HG02798 (cell line): ENCODE measurements around the gene TBC1D7.

Source experiments
- ATAC-seq: cut with Tn5 transposase; IDR thresholded peaks from one replicate; pipeline ENCODE4 v1.9.1; 2021; ENCODE audit warnings: mild to moderate bottlenecking; ENCODE audit not compliant: unreplicated experiment, poor library complexity

Gene TBC1D7

DNA sequence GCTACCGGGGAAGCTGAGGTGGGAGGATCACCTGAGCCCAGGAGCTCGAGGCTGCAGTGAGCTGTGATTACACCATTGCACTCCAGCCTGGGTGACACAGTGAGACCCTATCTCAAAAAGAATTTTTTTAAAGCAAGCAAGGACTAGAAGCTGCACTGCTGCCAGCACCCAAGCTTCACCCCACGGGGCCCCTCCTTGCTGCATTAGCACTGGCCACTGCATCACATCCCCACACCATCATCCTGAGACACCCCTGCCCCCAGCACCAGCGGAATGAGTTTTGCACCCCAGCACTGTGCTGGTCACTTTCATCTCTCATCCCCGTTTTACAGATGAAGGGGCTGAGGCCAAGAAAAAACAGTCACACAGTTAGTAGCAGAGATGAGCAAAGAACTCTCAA lies 30.9 kb downstream of the TBC1D7 start:
- ATAC-seq = no peak

DNA sequence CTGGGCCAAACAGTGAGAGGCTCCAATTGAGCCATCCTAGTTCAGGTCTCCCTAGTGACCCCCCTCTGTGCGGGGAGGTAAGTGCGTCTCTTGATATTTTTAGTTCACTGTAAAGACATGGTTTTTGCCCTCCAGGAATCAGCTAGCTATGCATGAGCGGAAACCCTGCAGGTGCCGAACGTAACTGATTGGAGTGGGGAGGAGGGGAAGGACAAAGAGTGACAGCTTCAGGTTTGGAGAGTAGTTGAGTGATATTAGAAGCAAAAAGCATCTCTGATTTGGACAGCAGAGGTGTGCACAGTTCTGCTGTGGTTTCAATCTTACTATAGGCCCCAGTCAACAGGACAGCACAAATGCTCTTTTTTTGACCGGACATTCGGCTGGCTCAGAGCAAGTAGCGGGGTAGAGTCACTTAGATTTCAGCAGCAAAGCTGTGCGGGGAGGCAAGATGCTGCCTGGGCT lies 31.8 kb downstream of the TBC1D7 start:
- no peak for ATAC-seq

DNA sequence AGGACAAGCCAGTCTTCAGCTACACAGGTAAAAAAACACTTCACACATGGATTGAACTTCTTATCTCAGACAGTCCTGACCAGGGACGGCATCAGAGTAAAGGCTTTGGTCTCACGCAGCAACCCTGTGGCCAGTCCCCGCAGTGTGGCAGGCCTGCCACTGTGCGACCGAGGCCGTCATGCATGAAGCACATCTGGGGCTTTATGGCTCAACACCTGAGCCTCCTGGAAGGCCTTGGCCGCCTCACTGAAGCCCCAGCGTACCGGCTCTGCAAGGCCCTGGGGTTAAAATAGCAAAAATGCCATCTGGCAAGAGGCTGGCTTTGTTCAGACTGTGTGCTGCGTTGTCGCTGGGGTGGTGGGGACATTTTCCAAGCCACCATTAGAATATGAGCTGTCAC lies 32.8 kb downstream of the TBC1D7 start:
- no peak for ATAC-seq

DNA sequence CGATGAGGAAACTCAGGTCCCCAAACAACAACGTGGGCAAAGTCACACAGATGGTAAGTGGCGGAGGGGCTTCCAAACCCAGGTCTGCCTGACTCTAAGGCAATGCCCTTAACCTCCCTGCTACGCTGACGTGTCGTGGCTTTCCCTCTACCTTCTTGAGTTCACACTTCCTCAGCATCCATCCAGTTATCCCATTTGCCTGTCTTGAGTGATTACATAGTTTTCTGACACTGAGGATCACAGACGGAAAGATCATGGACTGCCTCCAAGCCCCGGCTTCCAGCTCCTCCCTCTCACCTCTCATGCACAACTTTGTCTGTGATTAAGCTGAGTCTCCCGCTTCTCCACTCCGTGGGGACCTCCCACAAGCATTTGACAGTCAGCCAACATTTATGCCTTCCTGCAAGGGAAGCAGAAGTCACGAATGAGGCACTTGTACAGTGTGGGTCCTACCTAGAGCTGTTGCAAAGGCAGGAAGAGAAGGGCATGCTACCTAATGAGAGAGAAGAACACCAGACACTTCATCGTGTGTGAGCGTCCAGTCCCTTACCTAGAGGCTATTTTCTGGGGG lies 33.8 kb downstream of the TBC1D7 start:
- ATAC-seq = no peak

- no peak for ATAC-seq
These were observed 35.6 kb downstream of the TBC1D7 start for GRCh38 chr6:13292774-13293173.

DNA sequence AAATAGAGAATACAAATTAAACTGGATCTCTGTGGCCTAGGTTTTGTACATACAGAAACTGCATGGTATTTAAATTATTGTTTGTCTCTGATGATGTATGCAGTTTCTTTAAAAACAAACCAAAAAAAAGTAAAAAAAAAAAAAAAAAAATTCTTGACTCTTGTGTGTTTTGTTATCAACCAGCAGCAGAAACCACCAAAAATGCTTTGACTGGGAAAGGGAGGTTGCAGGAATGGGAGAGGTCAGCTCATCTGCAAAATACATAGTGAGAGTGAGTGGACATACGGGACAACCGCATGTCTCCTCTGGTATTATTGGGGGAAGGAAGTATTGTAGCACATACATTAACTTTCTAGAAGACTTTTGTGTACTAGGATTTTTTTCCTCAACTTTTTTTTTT lies 38.0 kb downstream of the TBC1D7 start:
- ATAC-seq = no peak

DNA sequence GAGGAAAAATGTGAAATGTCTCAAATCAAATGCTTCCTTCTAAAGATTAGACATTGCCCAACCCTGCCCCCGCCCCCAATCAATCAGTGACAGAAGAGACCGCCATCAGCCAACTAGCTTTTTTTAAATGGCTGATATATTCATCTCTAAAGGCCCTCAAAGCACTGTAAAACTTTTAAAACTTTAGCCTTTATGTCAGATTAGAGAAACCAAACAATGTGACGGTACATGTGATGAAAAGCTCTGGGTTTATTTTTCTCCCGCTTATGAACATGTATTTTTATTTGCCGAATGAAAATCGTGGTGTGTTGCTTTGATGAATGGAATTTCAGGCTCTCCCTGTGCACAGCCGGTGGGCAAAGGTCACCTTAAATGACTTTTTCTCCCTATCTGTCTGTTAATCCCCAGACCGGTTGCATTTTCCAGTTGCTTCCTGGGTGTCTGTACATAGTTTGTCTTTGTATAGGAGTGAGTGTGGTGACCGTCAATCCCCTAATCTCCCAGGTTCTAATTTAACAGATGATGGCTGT lies 38.5 kb downstream of the TBC1D7 start:
- no peak for ATAC-seq

GRCh38 chr6:13288969-13289391 lies 39.4 kb downstream of the TBC1D7 start:
- ATAC-seq = no peak

- ATAC-seq = no peak
These were observed 39.9 kb downstream of the TBC1D7 start for GRCh38 chr6:13288481-13288880.

DNA sequence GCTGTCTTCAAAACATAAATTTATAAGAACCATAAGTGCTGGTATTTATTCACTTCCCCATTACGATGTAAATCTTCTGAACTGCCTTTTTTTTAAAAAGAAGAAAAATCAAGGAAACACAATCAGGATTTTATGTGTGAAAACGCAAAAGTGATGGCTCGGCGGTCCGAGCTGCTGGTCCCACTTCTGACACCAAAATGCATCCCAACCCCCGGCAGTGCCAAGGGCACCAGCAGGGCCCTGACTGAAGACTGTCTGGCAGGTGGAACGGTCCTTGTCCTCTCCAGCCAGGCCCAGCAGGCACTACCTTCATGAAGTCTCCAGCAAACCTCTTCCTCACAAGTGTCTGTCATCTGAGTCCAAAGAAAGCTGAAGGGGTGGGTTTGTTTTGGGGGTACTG lies 41.2 kb downstream of the TBC1D7 start:
- no peak for ATAC-seq

DNA sequence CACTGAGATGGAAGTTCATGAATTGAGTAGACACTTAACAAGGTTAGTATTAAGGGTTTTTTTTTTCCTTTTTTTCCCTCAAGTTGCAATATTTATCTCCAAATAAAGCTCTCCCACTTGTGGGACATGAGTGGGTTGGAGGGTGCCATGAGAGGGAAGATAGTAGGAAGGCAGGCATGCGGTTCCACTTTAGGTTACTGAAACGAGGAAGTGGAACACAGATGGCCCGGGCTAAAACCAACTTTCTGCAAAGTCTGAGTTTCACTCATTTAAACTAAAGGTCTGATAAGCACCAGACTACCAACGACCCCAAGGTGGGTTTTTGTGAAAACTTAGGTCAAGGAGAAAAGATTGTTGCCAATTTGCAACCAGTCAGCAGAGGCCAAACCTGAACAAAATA lies 42.2 kb downstream of the TBC1D7 start:
- ATAC-seq = no peak

DNA sequence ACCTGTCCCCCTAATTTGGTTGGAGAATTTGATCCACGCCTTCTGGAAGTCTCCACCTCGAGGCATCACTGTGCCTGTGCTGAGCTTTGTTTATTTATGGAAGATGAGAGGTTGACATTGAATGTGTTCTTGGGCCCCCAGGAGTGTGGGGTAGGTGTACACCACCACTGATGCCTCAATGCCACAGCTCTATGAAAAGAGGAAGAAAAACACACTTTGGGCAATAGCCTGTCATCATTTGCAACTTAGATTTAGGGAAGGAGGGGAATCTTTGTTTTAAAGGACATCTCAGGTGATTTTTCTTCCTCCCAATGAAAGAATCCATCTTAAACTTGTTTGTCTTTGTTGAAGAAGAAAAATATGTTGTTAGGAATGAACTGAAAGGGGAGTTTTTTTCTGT lies 42.6 kb downstream of the TBC1D7 start:
- ATAC-seq = no peak

DNA sequence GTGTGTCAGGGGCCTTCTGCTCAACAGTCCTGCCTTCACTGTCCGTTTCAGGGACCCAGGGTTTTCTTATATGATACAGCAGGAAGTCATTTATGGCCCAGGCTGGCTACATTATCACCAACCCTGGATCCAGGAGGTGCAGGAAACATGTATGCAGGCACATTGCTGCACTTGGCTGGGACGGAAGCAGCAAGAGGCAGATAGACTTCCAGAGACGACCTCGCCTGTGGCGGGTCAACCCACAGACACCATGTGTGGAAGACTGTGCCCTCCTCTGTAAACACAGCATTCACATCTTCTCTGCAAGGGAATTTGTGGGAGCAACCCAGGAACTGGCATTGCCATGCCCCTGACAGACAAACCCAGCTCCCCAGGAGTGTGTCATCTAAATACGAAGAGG lies 43.7 kb downstream of the TBC1D7 start:
- ATAC-seq = no peak

DNA sequence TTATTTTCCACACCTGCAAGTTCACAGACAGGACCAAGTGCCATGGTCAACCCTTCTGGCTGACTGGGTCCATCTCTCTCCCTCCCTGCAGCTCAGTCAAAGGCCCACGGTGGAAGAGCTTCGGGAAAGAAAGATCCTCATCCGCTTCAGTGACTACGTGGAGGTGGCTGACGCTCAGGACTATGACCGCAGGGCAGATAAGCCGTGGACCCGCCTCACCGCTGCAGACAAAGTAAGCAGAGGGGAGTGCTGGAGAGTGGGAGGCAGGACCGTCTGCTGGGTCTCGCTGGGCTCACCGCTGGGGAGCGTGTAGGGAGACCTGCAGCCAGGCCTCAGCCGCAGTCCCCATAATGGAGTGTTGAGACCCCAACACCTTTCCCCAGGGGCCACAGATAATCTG lies 45.0 kb downstream of the TBC1D7 start:
- no peak for ATAC-seq

GRCh38 chr6:13282393-13283069 lies 45.8 kb downstream of the TBC1D7 start:
- ATAC-seq = no peak

DNA sequence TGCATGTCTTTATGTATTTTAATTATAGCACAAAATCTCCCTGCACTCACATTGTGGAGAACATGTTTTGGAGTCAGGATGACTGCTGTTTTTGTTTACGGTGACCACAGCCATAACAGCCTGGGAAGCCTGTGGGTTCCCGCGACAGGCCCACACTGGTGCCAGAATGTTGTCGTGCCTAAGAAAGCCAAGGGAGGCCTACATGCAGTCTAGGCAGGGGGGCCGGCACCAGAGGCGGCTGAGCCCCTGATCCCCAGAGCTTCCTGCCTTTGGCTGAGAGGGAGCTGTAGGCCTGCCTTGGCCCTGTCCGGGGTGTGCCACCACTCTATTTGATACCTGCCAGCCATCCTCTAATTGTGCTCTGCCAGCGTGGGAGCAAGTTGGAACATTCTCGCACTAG lies 46.7 kb downstream of the TBC1D7 start:
- ATAC-seq = no peak

- ATAC-seq = no peak
These were observed 48.1 kb downstream of the TBC1D7 start for GRCh38 chr6:13280254-13280653.

DNA sequence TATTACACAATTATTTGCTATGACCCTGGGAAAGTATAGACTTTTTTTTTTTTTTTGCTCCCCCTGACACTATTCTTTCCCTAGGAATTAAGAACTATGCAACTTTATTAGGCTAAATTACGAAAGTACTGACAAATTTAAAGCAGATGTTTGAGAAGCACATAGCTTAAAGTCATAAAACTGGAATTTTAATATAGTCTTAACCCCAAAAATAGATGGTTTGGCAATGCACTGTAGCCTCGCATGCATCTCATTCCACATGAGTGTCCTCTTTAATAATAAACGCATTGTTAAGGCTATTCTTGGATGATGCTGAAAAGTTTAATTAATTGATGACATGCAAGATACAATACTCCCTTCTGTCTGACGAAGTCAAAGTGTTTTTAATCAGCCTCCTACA lies 49.3 kb downstream of the TBC1D7 start:
- ATAC-seq = no peak

DNA sequence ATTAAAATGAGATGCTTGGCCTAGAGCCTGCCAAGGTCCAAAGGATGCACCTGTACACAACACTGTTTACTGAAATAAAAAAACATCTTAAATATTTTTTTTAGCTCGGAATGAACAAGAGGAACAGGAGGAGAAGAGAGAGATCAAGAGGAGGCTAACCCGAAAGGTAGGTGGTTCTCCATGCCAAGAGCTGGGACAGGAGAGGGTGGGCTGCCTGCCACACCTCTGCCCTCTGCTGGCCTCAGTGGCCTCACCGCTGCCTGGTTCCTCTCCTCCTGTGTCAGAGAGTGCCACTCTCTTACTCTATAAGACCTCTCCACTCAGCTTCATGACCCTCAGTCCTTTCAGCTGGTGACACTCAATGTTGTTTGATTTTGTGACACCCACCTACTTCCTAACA lies 50.2 kb downstream of the TBC1D7 start:
- no peak for ATAC-seq

DNA sequence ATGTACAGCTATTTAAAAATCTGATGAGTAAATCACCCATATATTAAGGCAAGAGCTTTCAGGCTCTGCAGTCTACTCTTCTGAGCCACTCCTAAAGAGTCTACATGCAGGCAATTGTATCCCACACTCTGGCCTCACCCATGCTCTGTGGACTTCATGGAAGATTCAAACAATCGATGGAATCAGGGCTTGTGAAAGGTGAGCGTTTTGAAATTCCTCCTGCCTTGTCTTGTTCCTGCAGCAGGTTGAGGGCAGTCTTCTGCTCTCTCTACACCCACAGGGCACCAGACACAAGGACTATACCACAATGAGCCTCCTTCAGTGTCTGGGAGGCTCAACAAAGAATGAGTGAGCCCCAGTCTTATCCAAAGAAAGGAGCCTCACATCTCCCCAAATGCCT lies 51.1 kb downstream of the TBC1D7 start:
- no peak for ATAC-seq

GRCh38 chr6:13275435-13275989 lies 52.8 kb downstream of the TBC1D7 start:
- ATAC-seq = no peak
